Measurements from ENCODE around the gene SLC35G3.
"Not testable (repeated sequence)": the region's sequence is repeated elsewhere in the genome, so short reads cannot be mapped to it uniquely, and the experiment has no call there.

SLC35G3 gene
- total RNA-seq: 0 to 0.05 reads per million in 2 donors

- not testable (repeated sequence) for DNase-seq
Observed at GRCh38 chr17:35194001-35194400, at the start of gene SLC35G3. TSS of gene SLC35G3 (minus strand) at chr17:35194393. CDS start at chr17:35194307, 86 bp downstream.

- DNase-seq: no peak
Observed at GRCh38 chr17:35243561-35244340, 49.6 kb upstream of the SLC35G3 start.

- peak; percentile 67 for DNase-seq
Observed at GRCh38 chr17:35242805-35243560, 48.8 kb upstream of the SLC35G3 start, which contains the start of gene SLFN5. TSS of gene SLFN5 (plus strand) at chr17:35243072. CDS start at chr17:35258691, 15,619 bp downstream.

GRCh38 chr17:35242158-35242804 is 48.1 kb upstream of the SLC35G3 start:
- peak; percentile 54 for DNase-seq

GRCh38 chr17:35241520-35241919 is 47.3 kb upstream of the SLC35G3 start:
- peak; percentile 26 for DNase-seq

GRCh38 chr17:35240861-35241260 is 46.7 kb upstream of the SLC35G3 start:
- no peak for DNase-seq

- no peak for DNase-seq
Observed at GRCh38 chr17:35239823-35240222, 45.6 kb upstream of the SLC35G3 start.

GRCh38 chr17:35238821-35239220 is 44.6 kb upstream of the SLC35G3 start:
- DNase-seq: no peak

GRCh38 chr17:35236821-35237220 is 42.6 kb upstream of the SLC35G3 start:
- no peak for DNase-seq

GRCh38 chr17:35235917-35236316 is 41.7 kb upstream of the SLC35G3 start:
- DNase-seq: no peak

- no peak for DNase-seq
Observed at GRCh38 chr17:35235289-35235688, 41.1 kb upstream of the SLC35G3 start.

GRCh38 chr17:35234315-35234714 is 40.1 kb upstream of the SLC35G3 start:
- not testable (repeated sequence) for DNase-seq

- no peak for DNase-seq
Observed at GRCh38 chr17:35229638-35230037, 35.4 kb upstream of the SLC35G3 start.

GRCh38 chr17:35227546-35227945 is 33.4 kb upstream of the SLC35G3 start:
- no peak for DNase-seq

GRCh38 chr17:35224436-35224835 is 30.2 kb upstream of the SLC35G3 start:
- DNase-seq: no peak

- DNase-seq: no peak
Observed at GRCh38 chr17:35222452-35222851, 28.3 kb upstream of the SLC35G3 start.

GRCh38 chr17:35218915-35219314 is 24.7 kb upstream of the SLC35G3 start:
- no peak for DNase-seq

- no peak for DNase-seq
Observed at GRCh38 chr17:35217107-35217506, 22.9 kb upstream of the SLC35G3 start.

- no peak for DNase-seq
Observed at GRCh38 chr17:35214631-35215273, 20.6 kb upstream of the SLC35G3 start.

- DNase-seq: no peak
Observed at GRCh38 chr17:35214192-35214591, 20.0 kb upstream of the SLC35G3 start.

- no peak for DNase-seq
Observed at GRCh38 chr17:35213412-35213940, 19.3 kb upstream of the SLC35G3 start.

- no peak for DNase-seq
Observed at GRCh38 chr17:35212668-35213067, 18.5 kb upstream of the SLC35G3 start.

- DNase-seq: no peak
Observed at GRCh38 chr17:35210741-35211140, 16.5 kb upstream of the SLC35G3 start.

Data from activated gamma-delta T cell (primary cell).